Measurements from ENCODE around the gene RNF114. TPM values are rescaled to one million over a fixed set of nuclear protein-coding genes. Genes with fewer than 3 reads are reported as not detected.
A peak's percentile ranks its signal among the peaks of the same experiment; 100 is the strongest.

Gene RNF114
- total RNA-seq, 1 donor from 2014 or later, result 46.8 TPM

DNA sequence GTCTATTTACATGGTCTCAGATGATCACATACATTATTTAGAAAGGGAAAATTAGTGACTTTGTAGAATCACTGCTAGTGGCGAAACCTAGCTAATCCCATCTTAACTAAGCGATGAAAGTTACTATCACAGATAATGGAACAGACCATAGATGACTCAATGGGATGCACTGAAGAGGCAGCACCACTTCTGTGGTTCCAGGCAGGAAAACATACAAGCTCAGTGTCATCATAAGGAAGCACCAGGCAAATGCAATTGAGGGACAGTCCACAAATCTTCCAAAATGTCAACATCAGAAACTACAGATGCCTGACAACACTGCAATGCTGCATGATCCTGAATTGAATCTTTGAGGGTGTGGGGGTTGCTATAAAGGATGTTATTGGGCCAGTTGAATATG lies 30.7 kb downstream of the RNF114 start:
- Mint-ChIP-seq H3K27ac (ENCODE audit: unreplicated experiment) (no peak overlapping the region), H3K4me3 (ENCODE audit: unreplicated experiment) (no peak overlapping the region), H3K4me1 (ENCODE audit: unreplicated experiment) (peaks cover 13% of the 10 kb centered on the region), H3K27me3 (ENCODE audit: unreplicated experiment) (peaks cover 2% of the 10 kb centered on the region), H3K36me3 (ENCODE audit: low read depth, unreplicated experiment) (no peaks in the 10 kb centered on the region), H3K9me3 (ENCODE audit: unreplicated experiment) (no peaks in the 10 kb centered on the region)
- no peak for DNase-seq (ENCODE audit: low spot score)
- TF ChIP-seq, protein P1, sequence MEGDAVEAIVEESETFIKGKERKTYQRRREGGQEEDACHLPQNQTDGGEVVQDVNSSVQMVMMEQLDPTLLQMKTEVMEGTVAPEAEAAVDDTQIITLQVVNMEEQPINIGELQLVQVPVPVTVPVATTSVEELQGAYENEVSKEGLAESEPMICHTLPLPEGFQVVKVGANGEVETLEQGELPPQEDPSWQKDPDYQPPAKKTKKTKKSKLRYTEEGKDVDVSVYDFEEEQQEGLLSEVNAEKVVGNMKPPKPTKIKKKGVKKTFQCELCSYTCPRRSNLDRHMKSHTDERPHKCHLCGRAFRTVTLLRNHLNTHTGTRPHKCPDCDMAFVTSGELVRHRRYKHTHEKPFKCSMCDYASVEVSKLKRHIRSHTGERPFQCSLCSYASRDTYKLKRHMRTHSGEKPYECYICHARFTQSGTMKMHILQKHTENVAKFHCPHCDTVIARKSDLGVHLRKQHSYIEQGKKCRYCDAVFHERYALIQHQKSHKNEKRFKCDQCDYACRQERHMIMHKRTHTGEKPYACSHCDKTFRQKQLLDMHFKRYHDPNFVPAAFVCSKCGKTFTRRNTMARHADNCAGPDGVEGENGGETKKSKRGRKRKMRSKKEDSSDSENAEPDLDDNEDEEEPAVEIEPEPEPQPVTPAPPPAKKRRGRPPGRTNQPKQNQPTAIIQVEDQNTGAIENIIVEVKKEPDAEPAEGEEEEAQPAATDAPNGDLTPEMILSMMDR (IDR thresholded peaks at IDR 0.05; ENCODE audit: unreplicated experiment), result no peak

DNA sequence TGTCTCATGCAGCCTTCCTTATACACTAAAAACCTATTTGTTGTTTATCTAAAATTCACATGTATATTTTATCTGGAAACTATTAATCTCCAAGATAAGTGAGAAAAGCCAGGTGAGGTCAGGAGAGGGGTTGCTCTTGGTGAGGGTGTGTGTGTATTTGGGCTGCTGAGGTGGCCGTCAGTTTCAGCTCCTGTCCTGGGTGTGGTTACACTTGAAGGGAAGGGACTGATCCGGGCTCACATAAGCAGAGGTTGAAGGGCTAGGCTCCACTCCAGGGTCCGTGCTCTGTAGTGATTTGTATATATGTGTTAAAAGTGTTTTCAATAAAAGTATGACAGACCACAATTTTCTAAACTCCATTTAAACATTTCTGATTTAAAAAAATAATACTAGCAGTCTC lies 33.0 kb downstream of the RNF114 start:
- DNase-seq (ENCODE audit: low spot score), result no peak
- peaks cover 2% of the 10 kb centered on the region for H3K27me3 Mint-ChIP-seq (ENCODE audit: unreplicated experiment)
- peaks cover 13% of the 10 kb centered on the region for H3K4me1 Mint-ChIP-seq (ENCODE audit: unreplicated experiment)
- H3K36me3 Mint-ChIP-seq (ENCODE audit: low read depth, unreplicated experiment), result no peaks in the 10 kb centered on the region
- peak overlapping the region; percentile 81 for H3K27ac Mint-ChIP-seq (ENCODE audit: unreplicated experiment)
- no peak overlapping the region for H3K4me3 Mint-ChIP-seq (ENCODE audit: unreplicated experiment)
- no peaks in the 10 kb centered on the region for H3K9me3 Mint-ChIP-seq (ENCODE audit: unreplicated experiment)
- TF ChIP-seq, protein P1 (IDR thresholded peaks at IDR 0.05; ENCODE audit: unreplicated experiment), result no peak

DNA sequence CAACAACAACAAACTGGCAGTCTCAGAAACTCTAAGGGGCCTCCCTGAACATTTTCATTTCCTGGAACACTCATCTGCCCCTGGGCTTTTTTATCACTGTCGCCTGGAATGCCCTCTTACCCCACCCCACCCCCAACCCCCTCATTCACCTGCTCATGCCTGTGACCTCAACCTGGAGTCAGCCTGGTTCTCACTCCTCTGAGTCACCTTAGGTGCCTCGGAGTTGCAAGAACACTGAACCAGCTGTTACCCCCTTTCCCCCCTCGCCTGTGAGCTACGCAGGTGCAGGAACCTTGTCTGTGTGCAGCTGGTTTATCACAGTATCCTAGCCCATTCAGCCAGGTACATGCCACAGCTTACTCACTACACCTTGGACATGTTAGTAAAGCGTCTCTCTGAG lies 33.7 kb downstream of the RNF114 start:
- Mint-ChIP-seq H3K4me1 (ENCODE audit: unreplicated experiment) (peaks cover 13% of the 10 kb centered on the region), H3K4me3 (ENCODE audit: unreplicated experiment) (no peak overlapping the region), H3K36me3 (ENCODE audit: low read depth, unreplicated experiment) (no peaks in the 10 kb centered on the region), H3K9me3 (ENCODE audit: unreplicated experiment) (no peaks in the 10 kb centered on the region), H3K27me3 (ENCODE audit: unreplicated experiment) (peaks cover 2% of the 10 kb centered on the region), H3K27ac (ENCODE audit: unreplicated experiment) (no peak overlapping the region)
- no peak for DNase-seq (ENCODE audit: low spot score)
- TF ChIP-seq, protein P1 (IDR thresholded peaks at IDR 0.05; ENCODE audit: unreplicated experiment), result no peak

DNA sequence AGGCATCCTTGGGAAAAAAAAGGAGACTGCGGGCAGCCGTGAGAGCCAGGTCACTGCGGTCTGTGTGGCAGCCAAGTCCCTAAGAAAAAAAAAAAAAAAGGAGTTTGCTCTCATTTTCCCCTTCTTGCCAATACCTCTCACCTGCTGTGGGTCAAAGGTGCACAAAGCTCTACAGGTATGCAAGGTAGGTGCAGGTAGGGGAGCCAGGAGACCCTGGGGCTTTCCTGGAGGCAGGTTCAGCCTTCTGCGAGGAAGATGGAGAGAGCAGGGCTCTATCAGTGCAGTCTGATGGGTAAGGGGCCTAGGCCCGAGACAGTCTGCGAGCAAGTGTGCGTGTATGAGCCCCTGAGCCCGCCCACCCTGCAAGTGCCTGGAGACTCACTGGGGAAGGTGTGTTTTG lies 34.3 kb downstream of the RNF114 start:
- Mint-ChIP-seq H3K9me3 (ENCODE audit: unreplicated experiment) (no peaks in the 10 kb centered on the region), H3K36me3 (ENCODE audit: low read depth, unreplicated experiment) (no peaks in the 10 kb centered on the region), H3K4me3 (ENCODE audit: unreplicated experiment) (no peak overlapping the region), H3K27ac (ENCODE audit: unreplicated experiment) (no peak overlapping the region), H3K27me3 (ENCODE audit: unreplicated experiment) (peaks cover 2% of the 10 kb centered on the region), H3K4me1 (ENCODE audit: unreplicated experiment) (peaks cover 13% of the 10 kb centered on the region)
- TF ChIP-seq, protein P1 (IDR thresholded peaks at IDR 0.05; ENCODE audit: unreplicated experiment), result no peak
- no peak for DNase-seq (ENCODE audit: low spot score)

DNA sequence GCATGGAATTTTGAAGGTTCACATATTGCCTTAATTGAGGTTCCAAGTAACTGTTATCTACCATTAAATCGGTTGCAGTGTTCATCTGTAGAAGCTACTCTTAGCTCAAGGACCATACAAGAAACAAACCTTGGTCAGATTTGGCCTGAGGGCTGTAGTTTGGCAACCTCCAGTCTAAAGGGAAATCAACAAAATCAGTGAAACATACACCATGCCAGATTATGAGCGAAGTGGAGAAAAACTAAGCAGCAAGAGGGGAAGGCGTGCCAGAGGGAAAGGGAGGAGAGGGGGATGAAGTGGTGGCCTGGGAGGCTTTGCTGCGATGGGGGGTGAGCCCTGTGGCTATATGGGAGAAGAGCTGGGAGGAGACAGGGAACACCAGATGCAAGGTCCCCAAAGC lies 37.8 kb downstream of the RNF114 start:
- TF ChIP-seq, protein P1 (IDR thresholded peaks at IDR 0.05; ENCODE audit: unreplicated experiment), result no peak
- no peaks in the 10 kb centered on the region for H3K27me3 Mint-ChIP-seq (ENCODE audit: unreplicated experiment)
- DNase-seq (ENCODE audit: low spot score), result no peak
- H3K36me3 Mint-ChIP-seq (ENCODE audit: low read depth, unreplicated experiment), result no peaks in the 10 kb centered on the region
- H3K4me1 Mint-ChIP-seq (ENCODE audit: unreplicated experiment), result peaks cover 5% of the 10 kb centered on the region
- no peaks in the 10 kb centered on the region for H3K9me3 Mint-ChIP-seq (ENCODE audit: unreplicated experiment)
- no peak overlapping the region for H3K4me3 Mint-ChIP-seq (ENCODE audit: unreplicated experiment)
- H3K27ac Mint-ChIP-seq (ENCODE audit: unreplicated experiment), result no peak overlapping the region
